WI38 (cell line): Measurements from ENCODE around the gene RBBP8NL.
"Not testable (repeated sequence)": the region's sequence is repeated elsewhere in the genome, so short reads cannot be mapped to it uniquely, and the experiment has no call there.

Experiments used
- H3K4me3 ChIP-seq: 2 replicates; pipeline ENCODE4 v1.5.1; 2011; ENCODE audit warnings: low read depth, mild to moderate bottlenecking, control low read depth, low read length
- TF ChIP-seq, protein P1 (sequence below): IDR thresholded peaks from 2 replicates; pipeline ENCODE4 v1.5.1; 2012; ENCODE audit warnings: low read depth, mild to moderate bottlenecking, control low read depth, low read length

RBBP8NL gene

GRCh38 chr20:62377064-62377461 lies 50.3 kb downstream of the RBBP8NL start:
- TF ChIP-seq, protein P1, sequence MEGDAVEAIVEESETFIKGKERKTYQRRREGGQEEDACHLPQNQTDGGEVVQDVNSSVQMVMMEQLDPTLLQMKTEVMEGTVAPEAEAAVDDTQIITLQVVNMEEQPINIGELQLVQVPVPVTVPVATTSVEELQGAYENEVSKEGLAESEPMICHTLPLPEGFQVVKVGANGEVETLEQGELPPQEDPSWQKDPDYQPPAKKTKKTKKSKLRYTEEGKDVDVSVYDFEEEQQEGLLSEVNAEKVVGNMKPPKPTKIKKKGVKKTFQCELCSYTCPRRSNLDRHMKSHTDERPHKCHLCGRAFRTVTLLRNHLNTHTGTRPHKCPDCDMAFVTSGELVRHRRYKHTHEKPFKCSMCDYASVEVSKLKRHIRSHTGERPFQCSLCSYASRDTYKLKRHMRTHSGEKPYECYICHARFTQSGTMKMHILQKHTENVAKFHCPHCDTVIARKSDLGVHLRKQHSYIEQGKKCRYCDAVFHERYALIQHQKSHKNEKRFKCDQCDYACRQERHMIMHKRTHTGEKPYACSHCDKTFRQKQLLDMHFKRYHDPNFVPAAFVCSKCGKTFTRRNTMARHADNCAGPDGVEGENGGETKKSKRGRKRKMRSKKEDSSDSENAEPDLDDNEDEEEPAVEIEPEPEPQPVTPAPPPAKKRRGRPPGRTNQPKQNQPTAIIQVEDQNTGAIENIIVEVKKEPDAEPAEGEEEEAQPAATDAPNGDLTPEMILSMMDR, result no peak

GRCh38 chr20:62376112-62377063 lies 51.0 kb downstream of the RBBP8NL start:
- H3K4me3 ChIP-seq, result no peak overlapping the region
- TF ChIP-seq, protein P1, result no peak

More at GRCh38 chr20:62377064-62377461, 50.3 kb downstream of the RBBP8NL start:
- H3K4me3 ChIP-seq, result no peak overlapping the region

- TF ChIP-seq, protein P1, result no peak
- no peak overlapping the region for H3K4me3 ChIP-seq
These were observed 52.8 kb downstream of the RBBP8NL start for GRCh38 chr20:62374331-62375152.

GRCh38 chr20:62373631-62374179 lies 53.6 kb downstream of the RBBP8NL start:
- H3K4me3 ChIP-seq, result not testable (repeated sequence)

- TF ChIP-seq, protein P1, result no peak
- H3K4me3 ChIP-seq, result no peak overlapping the region
These were observed 55.0 kb downstream of the RBBP8NL start for GRCh38 chr20:62372042-62372993.

- TF ChIP-seq, protein P1, result no peak
- H3K4me3 ChIP-seq, result no peak overlapping the region
These were observed 55.7 kb downstream of the RBBP8NL start for GRCh38 chr20:62371588-62372041.
